Measurements from ENCODE around the gene CETN2.

The CETN2 gene

GRCh38 chrX:152823657-152824056, 6.9 kb downstream of the CETN2 start:
- H3K4me3 ChIP-seq (replicated peaks; ENCODE audit: low read depth, low read length): no peak overlapping the region
- TF ChIP-seq, protein P1, sequence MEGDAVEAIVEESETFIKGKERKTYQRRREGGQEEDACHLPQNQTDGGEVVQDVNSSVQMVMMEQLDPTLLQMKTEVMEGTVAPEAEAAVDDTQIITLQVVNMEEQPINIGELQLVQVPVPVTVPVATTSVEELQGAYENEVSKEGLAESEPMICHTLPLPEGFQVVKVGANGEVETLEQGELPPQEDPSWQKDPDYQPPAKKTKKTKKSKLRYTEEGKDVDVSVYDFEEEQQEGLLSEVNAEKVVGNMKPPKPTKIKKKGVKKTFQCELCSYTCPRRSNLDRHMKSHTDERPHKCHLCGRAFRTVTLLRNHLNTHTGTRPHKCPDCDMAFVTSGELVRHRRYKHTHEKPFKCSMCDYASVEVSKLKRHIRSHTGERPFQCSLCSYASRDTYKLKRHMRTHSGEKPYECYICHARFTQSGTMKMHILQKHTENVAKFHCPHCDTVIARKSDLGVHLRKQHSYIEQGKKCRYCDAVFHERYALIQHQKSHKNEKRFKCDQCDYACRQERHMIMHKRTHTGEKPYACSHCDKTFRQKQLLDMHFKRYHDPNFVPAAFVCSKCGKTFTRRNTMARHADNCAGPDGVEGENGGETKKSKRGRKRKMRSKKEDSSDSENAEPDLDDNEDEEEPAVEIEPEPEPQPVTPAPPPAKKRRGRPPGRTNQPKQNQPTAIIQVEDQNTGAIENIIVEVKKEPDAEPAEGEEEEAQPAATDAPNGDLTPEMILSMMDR (IDR thresholded peaks at IDR 0.05; ENCODE audit: insufficient read depth, low read length, poor library complexity, severe bottlenecking): no peak
- no peak for DNase-seq (ENCODE audit: extremely low read depth, insufficient read length)
- H3K27me3 ChIP-seq (replicated peaks; ENCODE audit: control insufficient read depth, insufficient read depth, low read length): no peaks in the 10 kb centered on the region
- no peaks in the 10 kb centered on the region for H3K36me3 ChIP-seq (ENCODE audit: control insufficient read depth, insufficient read depth, low read length)

- Histone ChIP-seq H3K27me3 (replicated peaks; ENCODE audit: control insufficient read depth, insufficient read depth, low read length) (no peaks in the 10 kb centered on the region), H3K4me3 (replicated peaks; ENCODE audit: low read depth, low read length) (no peak overlapping the region), H3K36me3 (ENCODE audit: control insufficient read depth, insufficient read depth, low read length) (no peaks in the 10 kb centered on the region)
- TF ChIP-seq, protein P1 (IDR thresholded peaks at IDR 0.05; ENCODE audit: insufficient read depth, low read length, poor library complexity, severe bottlenecking): no peak
- DNase-seq (ENCODE audit: extremely low read depth, insufficient read length): no peak
Measured at GRCh38 chrX:152822383-152823086, 8.0 kb downstream of the CETN2 start.

- DNase-seq (ENCODE audit: extremely low read depth, insufficient read length): no peak
- TF ChIP-seq, protein P1 (IDR thresholded peaks at IDR 0.05; ENCODE audit: insufficient read depth, low read length, poor library complexity, severe bottlenecking): peak; percentile 75
- Histone ChIP-seq H3K36me3 (ENCODE audit: control insufficient read depth, insufficient read depth, low read length) (no peaks in the 10 kb centered on the region), H3K4me3 (replicated peaks; ENCODE audit: low read depth, low read length) (no peak overlapping the region), H3K27me3 (replicated peaks; ENCODE audit: control insufficient read depth, insufficient read depth, low read length) (no peaks in the 10 kb centered on the region)
Measured at GRCh38 chrX:152821145-152821765, 9.3 kb downstream of the CETN2 start.

GRCh38 chrX:152819732-152820131, 10.8 kb downstream of the CETN2 start:
- no peak overlapping the region for H3K4me3 ChIP-seq (replicated peaks; ENCODE audit: low read depth, low read length)
- H3K36me3 ChIP-seq (ENCODE audit: control insufficient read depth, insufficient read depth, low read length): no peaks in the 10 kb centered on the region
- no peak for DNase-seq (ENCODE audit: extremely low read depth, insufficient read length)
- TF ChIP-seq, protein P1 (IDR thresholded peaks at IDR 0.05; ENCODE audit: insufficient read depth, low read length, poor library complexity, severe bottlenecking): no peak
- H3K27me3 ChIP-seq (replicated peaks; ENCODE audit: control insufficient read depth, insufficient read depth, low read length): no peaks in the 10 kb centered on the region

DNA sequence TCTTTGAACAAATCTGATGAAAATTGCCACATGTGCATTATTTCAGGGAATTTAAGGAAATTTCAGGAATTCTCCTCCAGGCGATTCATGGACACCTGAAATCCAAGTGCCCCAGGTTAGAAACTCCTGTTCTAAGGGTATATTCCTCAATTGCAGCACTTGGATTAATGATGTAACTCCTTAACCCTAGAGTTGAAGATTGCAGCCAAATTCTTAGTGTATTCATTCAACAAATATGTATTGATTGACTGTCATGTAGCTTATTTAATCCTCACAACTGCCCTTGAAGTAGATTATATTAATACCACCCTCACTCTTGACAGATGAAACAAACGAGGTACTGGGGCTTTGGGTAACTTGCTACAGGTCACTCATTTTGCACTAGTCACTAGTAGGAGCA, 11.3 kb downstream of the CETN2 start:
- H3K27me3 ChIP-seq (replicated peaks; ENCODE audit: control insufficient read depth, insufficient read depth, low read length): no peaks in the 10 kb centered on the region

More for the DNA sequence above, 11.3 kb downstream of the CETN2 start:
- DNase-seq (ENCODE audit: extremely low read depth, insufficient read length): no peak
- TF ChIP-seq, protein P1 (IDR thresholded peaks at IDR 0.05; ENCODE audit: insufficient read depth, low read length, poor library complexity, severe bottlenecking): no peak
- H3K36me3 ChIP-seq (ENCODE audit: control insufficient read depth, insufficient read depth, low read length): no peaks in the 10 kb centered on the region
- no peak overlapping the region for H3K4me3 ChIP-seq (replicated peaks; ENCODE audit: low read depth, low read length)

All from GM06990 (cell line).